Panc1 (cell line): ENCODE measurements around the gene GALNT10. TPM values are rescaled to one million over a fixed set of nuclear protein-coding genes. Genes with fewer than 3 reads are reported as not detected.

Experiments
- ATAC-seq: fragments of 200-7000 bp; cut with Tn5 transposase; 2 replicates; pipeline ENCODE4 v1.9.1; 2020; ENCODE audit warnings: mild to moderate bottlenecking, moderate library complexity
- BruUV-seq: library from RNA; stranded (reverse); fragments of 400-500 nt; replicated peaks from 2 replicates; lab custom pipeline; 2021; lab: Mats Ljungman, UMichigan
- CTCF ChIA-PET: fragments of 300-600 bp; sonication (Branson Sonifier 250); formaldehyde crosslinking; loops from one replicate; lab custom pipeline; 2022; ENCODE audit warnings: antibody characterized with exemption; lab: Charles Lee
- POLR2A ChIA-PET: fragments of 300-600 bp; sonication (Branson Sonifier 250); formaldehyde crosslinking; loops from one replicate; lab custom pipeline; 2022; ENCODE audit warnings: antibody characterized with exemption; lab: Charles Lee
- DNase-seq: peaks from one replicate; pipeline ENCODE4 v3.0.0-alpha.2; 2010; ENCODE audit warnings: low read depth, low spot score
- H3K27ac ChIP-seq: 2 replicates; pipeline ENCODE4 v1.5.1; 2011; ENCODE audit warnings: mild to moderate bottlenecking, low read length, inconsistent platforms
- H3K27me3 ChIP-seq: fragments of 200-500 bp; sonication (Bioruptor generic); 2 replicates; pipeline ENCODE4 v1.6.0; 2014; ENCODE audit warnings: low read length, inconsistent platforms; ENCODE audit not compliant: control insufficient read depth, insufficient read depth
- H3K36me3 ChIP-seq: fragments of 200-500 bp; sonication (Bioruptor generic); 2 replicates; pipeline ENCODE4 v1.5.1; 2014; ENCODE audit warnings: inconsistent platforms, mild to moderate bottlenecking, low read length, moderate library complexity; ENCODE audit not compliant: control insufficient read depth, insufficient read depth
- H3K4me1 ChIP-seq: 2 replicates; pipeline ENCODE4 v1.5.1; 2011; ENCODE audit warnings: inconsistent platforms, mild to moderate bottlenecking, low read length, moderate library complexity; ENCODE audit not compliant: control insufficient read depth, insufficient read depth
- H3K4me3 ChIP-seq, 2 experiments: 2 replicates each; pipeline ENCODE4 v1.5.1; 2011 to 2012; ENCODE audit warnings: low read depth in 2 of 2, low read length in 2 of 2, mild to moderate bottlenecking in 2 of 2, inconsistent platforms in 1 of 2, moderate library complexity in 1 of 2
- H3K9me3 ChIP-seq: fragments of 200-500 bp; sonication (Bioruptor generic); 2 replicates; pipeline ENCODE4 v1.5.1; 2014; ENCODE audit warnings: low read depth, mild to moderate bottlenecking, inconsistent platforms, low read length, moderate library complexity; ENCODE audit not compliant: control insufficient read depth, insufficient read depth
- CTCF ChIP-seq: fragments of 450-650 bp; IDR thresholded peaks from 2 replicates; pipeline ENCODE4 v1.5.1; 2017; ENCODE audit warnings: mild to moderate bottlenecking
- POLR2AphosphoS5 ChIP-seq: IDR thresholded peaks from 2 replicates; pipeline ENCODE4 v1.6.1; 2012; ENCODE audit warnings: mild to moderate bottlenecking, low read depth, low read length, moderate library complexity
- SIN3A ChIP-seq: IDR thresholded peaks from 2 replicates; pipeline ENCODE4 v1.6.1; 2012; ENCODE audit warnings: low read depth, mild to moderate bottlenecking, low read length, moderate library complexity, borderline replicate concordance; ENCODE audit not compliant: insufficient read depth
- TCF7L2 ChIP-seq: IDR thresholded peaks from 2 replicates; pipeline ENCODE4 v1.6.1; 2011; ENCODE audit warnings: mild to moderate bottlenecking, low read depth, low read length, inconsistent platforms
- in situ Hi-C: cut with HindIII; loops from 2 replicates; pipeline ENCODE4 v1.10.0; 2016; ENCODE audit warnings: low sequenced_read_pairs, low pct_unique_long_range_greater_than_20kb
- intact Hi-C: fragments of 100-400 bp; cut with micrococcal nuclease; formaldehyde crosslinking; loops from one replicate; pipeline ENCODE4 v1.10.0; 2022; ENCODE audit not compliant: unreplicated experiment
- total RNA-seq: library from RNA; stranded (reverse); gene quantifications from one replicate; pipeline ENCODE4 v1.2.1, GENCODE V29; 2021; ENCODE audit not compliant: unreplicated experiment
- TF ChIP-seq, protein P1 (sequence below), 2 experiments: IDR thresholded peaks; 2 replicates each; pipeline ENCODE4 v1.6.1; 2011 to 2012; ENCODE audit warnings: low read depth in 2 of 2, control low read depth in 1 of 2, low read length in 1 of 2, mild to moderate bottlenecking in 1 of 2, moderate library complexity in 1 of 2; ENCODE audit not compliant: insufficient read depth in 1 of 2

GALNT10 gene
- total RNA-seq, 1 experiment from 2014 or later: 50.5 TPM

- in situ Hi-C loops: no loop called here
- ATAC-seq (no peak), DNase-seq (no peak)
- Histone ChIP-seq H3K4me1 (no peaks in the 10 kb centered on the region), H3K4me3 (no peak overlapping the region), H3K36me3 (no peaks in the 10 kb centered on the region), H3K9me3 (no peaks in the 10 kb centered on the region), H3K27ac (no peak overlapping the region), H3K27me3 (no peaks in the 10 kb centered on the region)
- ChIA-PET CTCF (no interaction called here), POLR2A (no interaction called here)
- intact Hi-C loops: no loop called here
- no TSS peak for BruUV-seq
- no peak for TF ChIP-seq TCF7L2
- TF ChIP-seq POLR2AphosphoS5: no peak
- TF ChIP-seq, protein P1, sequence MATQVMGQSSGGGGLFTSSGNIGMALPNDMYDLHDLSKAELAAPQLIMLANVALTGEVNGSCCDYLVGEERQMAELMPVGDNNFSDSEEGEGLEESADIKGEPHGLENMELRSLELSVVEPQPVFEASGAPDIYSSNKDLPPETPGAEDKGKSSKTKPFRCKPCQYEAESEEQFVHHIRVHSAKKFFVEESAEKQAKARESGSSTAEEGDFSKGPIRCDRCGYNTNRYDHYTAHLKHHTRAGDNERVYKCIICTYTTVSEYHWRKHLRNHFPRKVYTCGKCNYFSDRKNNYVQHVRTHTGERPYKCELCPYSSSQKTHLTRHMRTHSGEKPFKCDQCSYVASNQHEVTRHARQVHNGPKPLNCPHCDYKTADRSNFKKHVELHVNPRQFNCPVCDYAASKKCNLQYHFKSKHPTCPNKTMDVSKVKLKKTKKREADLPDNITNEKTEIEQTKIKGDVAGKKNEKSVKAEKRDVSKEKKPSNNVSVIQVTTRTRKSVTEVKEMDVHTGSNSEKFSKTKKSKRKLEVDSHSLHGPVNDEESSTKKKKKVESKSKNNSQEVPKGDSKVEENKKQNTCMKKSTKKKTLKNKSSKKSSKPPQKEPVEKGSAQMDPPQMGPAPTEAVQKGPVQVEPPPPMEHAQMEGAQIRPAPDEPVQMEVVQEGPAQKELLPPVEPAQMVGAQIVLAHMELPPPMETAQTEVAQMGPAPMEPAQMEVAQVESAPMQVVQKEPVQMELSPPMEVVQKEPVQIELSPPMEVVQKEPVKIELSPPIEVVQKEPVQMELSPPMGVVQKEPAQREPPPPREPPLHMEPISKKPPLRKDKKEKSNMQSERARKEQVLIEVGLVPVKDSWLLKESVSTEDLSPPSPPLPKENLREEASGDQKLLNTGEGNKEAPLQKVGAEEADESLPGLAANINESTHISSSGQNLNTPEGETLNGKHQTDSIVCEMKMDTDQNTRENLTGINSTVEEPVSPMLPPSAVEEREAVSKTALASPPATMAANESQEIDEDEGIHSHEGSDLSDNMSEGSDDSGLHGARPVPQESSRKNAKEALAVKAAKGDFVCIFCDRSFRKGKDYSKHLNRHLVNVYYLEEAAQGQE (IDR thresholded peaks at IDR 0.05; ENCODE audit: insufficient read depth in 1 of 2, low read depth in 2 of 2, low read length in 1 of 2): no peak
- no peak for TF ChIP-seq CTCF
- no peak for TF ChIP-seq SIN3A
Observed at GRCh38 chr5:154321546-154321945, 131.0 kb downstream of the GALNT10 start.

DNA sequence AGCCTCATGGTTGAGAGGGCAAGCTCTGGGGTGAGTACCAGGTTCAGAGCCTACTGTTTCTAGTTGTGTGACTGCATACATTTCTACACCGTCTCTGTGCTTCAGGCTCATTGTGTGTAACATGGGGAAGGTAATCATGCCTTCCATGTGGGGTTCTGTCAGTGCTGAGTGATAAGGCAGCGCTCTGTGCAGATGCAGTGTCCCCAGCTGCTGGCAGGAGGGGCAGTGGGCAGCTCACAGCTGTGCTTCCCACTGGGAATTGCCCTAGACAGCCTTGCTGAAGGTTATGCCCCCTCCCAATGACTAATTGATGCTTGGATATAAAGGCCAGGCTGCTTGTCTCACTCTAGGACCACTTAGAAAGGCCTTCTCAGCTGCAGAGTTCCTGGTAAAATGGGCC lies 133.5 kb downstream of the GALNT10 start:
- Histone ChIP-seq H3K36me3 (no peaks in the 10 kb centered on the region), H3K27me3 (no peaks in the 10 kb centered on the region), H3K9me3 (no peaks in the 10 kb centered on the region), H3K4me1 (no peaks in the 10 kb centered on the region), H3K27ac (no peak overlapping the region), H3K4me3 (no peak overlapping the region)
- BruUV-seq: no TSS peak
- no peak for ATAC-seq
- ChIA-PET CTCF (no interaction called here), POLR2A (no interaction called here)
- intact Hi-C loops (no loop called here), in situ Hi-C loops (no loop called here)
- DNase-seq: no peak
- TF ChIP-seq POLR2AphosphoS5 (no peak), SIN3A (no peak), CTCF (no peak), TCF7L2 (no peak)
- TF ChIP-seq, protein P1 (IDR thresholded peaks at IDR 0.05; ENCODE audit: insufficient read depth in 1 of 2, low read depth in 2 of 2, low read length in 1 of 2): no peak
